GM13976 (cell line): ENCODE data around the gene UBE2K.
A peak's percentile ranks its signal among the peaks of the same experiment; 100 is the strongest.

Source experiments
- DNase-seq: peaks from one replicate; pipeline ENCODE4 v3.0.0; 2012; ENCODE audit warnings: low spot score
- CTCF ChIP-seq: IDR thresholded peaks from 2 replicates; pipeline ENCODE4 v1.5.1; 2012; ENCODE audit warnings: borderline replicate concordance, mild to moderate bottlenecking; ENCODE audit not compliant: insufficient read depth; ENCODE audit errors: extremely low read depth, missing control alignments, control extremely low read depth
- in situ Hi-C: fragments of 300-500 bp; cut with MboI; formaldehyde crosslinking; loops from one replicate; pipeline ENCODE4 v1.12.0; 2022; ENCODE audit warnings: low sequenced_read_pairs, mixed read lengths, inconsistent platforms; ENCODE audit not compliant: unreplicated experiment

Gene UBE2K

GRCh38 chr4:39657465-39657864 lies 40.5 kb upstream of the UBE2K start:
- in situ Hi-C loops, result no loop called here
- no peak for TF ChIP-seq CTCF
- DNase-seq, result peak; percentile 72

GRCh38 chr4:39658756-39659155 lies 39.2 kb upstream of the UBE2K start:
- no peak for DNase-seq
- in situ Hi-C loops, result no loop called here
- peak; percentile 8 for TF ChIP-seq CTCF

GRCh38 chr4:39660045-39660444 lies 37.9 kb upstream of the UBE2K start:
- no peak for TF ChIP-seq CTCF
- in situ Hi-C loops, result no loop called here
- DNase-seq, result no peak

GRCh38 chr4:39660757-39661156 lies 37.2 kb upstream of the UBE2K start:
- in situ Hi-C loops, result no loop called here
- no peak for DNase-seq
- TF ChIP-seq CTCF, result no peak

GRCh38 chr4:39662683-39663082 lies 35.3 kb upstream of the UBE2K start:
- no peak for TF ChIP-seq CTCF
- in situ Hi-C loops, result no loop called here
- no peak for DNase-seq

GRCh38 chr4:39664828-39665731 lies 32.9 kb upstream of the UBE2K start:
- in situ Hi-C loops, result no loop called here
- no peak for DNase-seq
- TF ChIP-seq CTCF, result no peak

- TF ChIP-seq CTCF, result no peak
- in situ Hi-C loops, result no loop called here
- no peak for DNase-seq
Measured at GRCh38 chr4:39667706-39668105, 30.2 kb upstream of the UBE2K start.
